ENCODE data around the gene PTPRN2.

- TF ChIP-seq CTCF (IDR thresholded peaks at IDR 0.05), result no peak
- no peak for TF ChIP-seq POLR2A (IDR thresholded peaks at IDR 0.05)
- no peak for TF ChIP-seq EP300 (IDR thresholded peaks at IDR 0.05)
- TF ChIP-seq POLR2AphosphoS5 (IDR thresholded peaks at IDR 0.05), result no peak
These were observed 232.8 kb downstream of the PTPRN2 start for GRCh38 chr7:158354861-158355260.

Data from sigmoid colon (tissue), 4 donors.